CD4-positive, alpha-beta T cell treated with Interleukin-2 at 100 ng/mL for 4 hours (primary cell): ENCODE results near the gene PPP2R5D.

Source experiments
- DNase-seq: peaks from one replicate; pipeline ENCODE4 v3.0.0-alpha.2; 2020; ENCODE audit warnings: low spot score

Gene PPP2R5D

DNA sequence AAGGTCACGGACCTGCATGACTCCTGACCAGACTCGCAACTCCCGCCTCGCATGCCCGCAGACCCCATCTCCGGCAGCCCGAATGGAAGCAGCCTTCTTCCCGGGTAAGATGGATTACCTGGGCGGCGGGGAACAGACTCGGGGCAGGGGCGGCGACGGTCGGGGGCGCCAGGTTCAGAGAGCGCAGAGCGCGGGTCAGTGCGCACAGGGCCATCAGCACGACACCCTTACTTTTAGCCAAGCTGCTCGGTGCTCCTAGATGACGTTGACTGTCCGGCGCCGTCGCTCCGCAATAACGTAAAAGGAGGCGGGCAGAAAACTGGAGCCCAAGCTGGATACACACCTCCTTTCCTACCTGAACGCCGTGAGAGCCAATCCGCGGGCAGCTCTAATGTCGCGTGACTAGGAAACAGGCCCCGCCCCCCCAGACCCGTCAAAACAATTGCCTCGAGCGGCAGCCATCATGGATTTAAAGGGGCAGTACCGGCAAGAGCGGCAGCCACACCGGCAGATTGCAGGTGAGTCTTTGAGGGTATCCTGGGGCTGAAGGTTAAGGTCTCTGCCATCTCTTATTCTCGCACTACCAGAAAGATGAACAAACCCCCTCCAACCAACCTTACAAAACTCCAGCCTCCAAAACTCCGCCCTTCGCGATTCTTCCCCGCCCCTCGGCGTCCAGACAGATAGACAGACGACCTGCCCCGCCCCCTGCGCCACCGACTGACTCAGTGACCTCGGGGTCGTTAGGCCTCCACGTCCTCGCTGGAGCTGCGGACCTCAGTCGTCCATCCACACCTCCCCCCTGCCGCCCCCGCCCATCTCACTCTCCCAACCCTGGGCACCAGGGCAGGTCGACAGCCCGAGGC, 75.0 kb downstream of the PPP2R5D start, which contains the start of the genes KLC4 and MRPL2:
TSS of gene KLC4 (plus strand) at position 464 of the 866 bp plus-strand sequence. CDS start 1,705 bp downstream, outside the sequence.
TSS of gene MRPL2 (minus strand) at position 267 of the 866 bp plus-strand sequence. CDS start at position 214, 53 bp downstream.
- peak; percentile 98 for DNase-seq

GRCh38 chr6:43060034-43060754, 75.8 kb downstream of the PPP2R5D start:
- no peak for DNase-seq

DNA sequence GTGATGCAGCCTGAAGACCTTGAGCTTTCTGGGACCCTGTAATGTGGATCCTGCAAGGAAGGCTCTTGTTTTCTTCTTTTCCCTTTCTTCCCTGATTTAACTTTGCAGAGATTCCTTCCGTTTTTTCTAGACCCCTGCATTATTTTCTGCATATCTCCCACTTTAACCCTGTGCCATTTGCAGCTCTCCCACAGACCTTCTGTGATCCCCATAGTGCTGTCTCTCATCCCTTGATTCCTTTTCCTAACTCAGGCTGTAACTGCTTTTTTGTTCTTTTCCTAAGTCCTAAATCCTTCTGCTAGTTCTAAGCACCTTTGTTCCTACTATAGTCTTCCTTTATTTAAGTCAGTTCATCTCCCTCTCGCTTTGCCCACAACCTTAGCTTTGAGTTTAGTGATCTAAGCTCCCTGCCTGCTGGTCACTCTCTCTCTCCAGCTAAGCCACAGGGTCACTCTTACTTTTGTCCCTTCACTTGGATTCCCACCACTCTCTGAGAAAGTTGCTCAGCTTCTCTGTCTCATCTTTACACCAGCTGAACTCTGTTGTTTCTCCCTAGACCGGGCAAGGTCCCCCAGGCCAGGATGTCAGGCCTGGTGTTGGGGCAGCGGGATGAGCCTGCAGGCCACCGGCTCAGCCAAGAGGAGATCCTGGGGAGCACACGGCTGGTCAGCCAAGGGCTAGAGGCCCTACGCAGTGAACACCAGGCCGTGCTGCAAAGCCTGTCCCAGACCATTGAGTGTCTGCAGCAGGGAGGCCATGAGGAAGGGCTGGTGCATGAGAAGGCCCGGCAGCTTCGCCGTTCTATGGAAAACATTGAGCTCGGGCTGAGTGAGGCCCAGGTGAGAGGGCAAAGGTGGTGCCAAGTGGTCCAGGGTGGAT, 76.6 kb downstream of the PPP2R5D start:
- DNase-seq: no peak

- DNase-seq: no peak
These were observed 77.5 kb downstream of the PPP2R5D start for GRCh38 chr6:43061861-43062260.
